CD4-positive, alpha-beta T cell treated with Interleukin-1 beta for 1 hour (primary cell): ENCODE measurements around the gene CFAP20.

Source experiments
- DNase-seq, 2 donors: peaks; one replicate each; pipeline ENCODE4 v3.0.0-alpha.2; 2020 to 2022

Gene CFAP20

GRCh38 chr16:58123896-58124600 lies 5.1 kb downstream of the CFAP20 start:
- DNase-seq, result no peak

- DNase-seq, result no peak
Observed at GRCh38 chr16:58121132-58121531, 8.0 kb downstream of the CFAP20 start.

GRCh38 chr16:58120234-58120633 lies 8.9 kb downstream of the CFAP20 start:
- DNase-seq, result no peak

- no peak for DNase-seq
Observed at GRCh38 chr16:58119509-58119845, 9.7 kb downstream of the CFAP20 start.

GRCh38 chr16:58118801-58119508 lies 10.2 kb downstream of the CFAP20 start:
- no peak for DNase-seq

- no peak for DNase-seq
Observed at GRCh38 chr16:58116529-58116928, 12.7 kb downstream of the CFAP20 start.

GRCh38 chr16:58116081-58116480 lies 13.1 kb downstream of the CFAP20 start:
- no peak for DNase-seq

- no peak for DNase-seq
Observed at GRCh38 chr16:58114827-58115825, 14.1 kb downstream of the CFAP20 start.

GRCh38 chr16:58111302-58111627 lies 17.9 kb downstream of the CFAP20 start:
- no peak for DNase-seq

GRCh38 chr16:58110571-58111301 lies 18.4 kb downstream of the CFAP20 start:
- DNase-seq, result no peak

GRCh38 chr16:58109881-58110280 lies 19.3 kb downstream of the CFAP20 start:
- no peak for DNase-seq

GRCh38 chr16:58109330-58109729 lies 19.9 kb downstream of the CFAP20 start:
- DNase-seq, result no peak

GRCh38 chr16:58107709-58108108 lies 21.5 kb downstream of the CFAP20 start:
- DNase-seq, result no peak

GRCh38 chr16:58107228-58107627 lies 22.0 kb downstream of the CFAP20 start:
- no peak for DNase-seq

GRCh38 chr16:58105631-58106030 lies 23.6 kb downstream of the CFAP20 start:
- no peak for DNase-seq

- DNase-seq, result no peak
Observed at GRCh38 chr16:58102665-58103392, 26.4 kb downstream of the CFAP20 start.

GRCh38 chr16:58099956-58100300 lies 29.3 kb downstream of the CFAP20 start:
- DNase-seq, result no peak

GRCh38 chr16:58099097-58099955 lies 29.9 kb downstream of the CFAP20 start:
- DNase-seq, result no peak

- DNase-seq, result no peak
Observed at GRCh38 chr16:58098207-58099096, 30.7 kb downstream of the CFAP20 start.

- DNase-seq, result no peak
Observed at GRCh38 chr16:58096249-58096648, 32.9 kb downstream of the CFAP20 start.
